Measurements from ENCODE around the gene SKI.

- no peak for TF ChIP-seq CTCF (IDR thresholded peaks at IDR 0.05)
- no peak for TF ChIP-seq POLR2A (IDR thresholded peaks at IDR 0.05)
These were observed 68.5 kb downstream of the SKI start for GRCh38 chr1:2296614-2297013.

Data from breast epithelium (tissue), 3 donors.